IPS-NIHi7 (cell line): ENCODE results near the gene APLF.
A peak's percentile ranks its signal among the peaks of the same experiment; 100 is the strongest.
"Not testable (repeated sequence)": the region's sequence is repeated elsewhere in the genome, so short reads cannot be mapped to it uniquely, and the experiment has no call there.

Experiments
- DNase-seq: peaks from one replicate; pipeline ENCODE4 v3.0.0; 2012; ENCODE audit warnings: mixed read lengths; ENCODE audit errors: extremely low spot score

APLF gene

DNA sequence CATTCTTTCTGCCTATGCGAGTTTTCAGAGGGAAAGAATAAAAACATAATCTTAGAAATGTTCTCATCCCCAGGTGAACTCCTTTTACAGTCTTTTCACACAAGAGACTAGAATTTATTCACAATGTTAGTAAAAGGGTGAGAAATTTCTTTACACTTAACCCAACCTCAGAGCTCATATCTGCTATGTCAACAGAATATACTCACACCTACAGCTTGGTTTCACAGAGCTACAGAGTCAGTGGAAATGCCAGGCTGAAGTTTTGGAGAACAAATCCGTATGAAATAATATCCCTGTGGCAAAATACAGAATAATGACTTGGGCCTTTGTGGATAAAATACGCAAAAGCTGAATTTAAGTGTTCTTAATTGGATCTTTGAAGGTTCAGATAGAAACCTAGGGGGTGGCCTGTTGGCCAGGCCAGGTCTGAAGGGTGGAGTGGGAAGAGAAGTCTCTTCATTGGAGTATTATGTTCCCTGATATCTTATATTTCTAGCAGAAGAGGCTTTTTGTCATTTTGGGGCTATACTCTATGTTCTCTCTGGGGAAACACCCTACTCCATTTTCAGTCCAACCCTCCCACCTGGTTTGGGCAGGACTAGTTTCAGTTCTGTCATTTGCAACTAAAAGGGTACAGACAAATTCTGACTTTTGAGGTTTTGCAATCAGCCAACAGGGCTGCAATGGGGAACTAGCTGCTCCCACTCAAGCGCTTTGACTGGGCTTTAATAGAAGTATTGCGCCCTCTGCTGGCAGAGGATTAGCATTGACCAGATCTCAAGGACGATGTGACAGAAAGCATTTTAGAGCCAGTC is 26.0 kb upstream of the APLF start:
- DNase-seq: peak; percentile 68

DNA sequence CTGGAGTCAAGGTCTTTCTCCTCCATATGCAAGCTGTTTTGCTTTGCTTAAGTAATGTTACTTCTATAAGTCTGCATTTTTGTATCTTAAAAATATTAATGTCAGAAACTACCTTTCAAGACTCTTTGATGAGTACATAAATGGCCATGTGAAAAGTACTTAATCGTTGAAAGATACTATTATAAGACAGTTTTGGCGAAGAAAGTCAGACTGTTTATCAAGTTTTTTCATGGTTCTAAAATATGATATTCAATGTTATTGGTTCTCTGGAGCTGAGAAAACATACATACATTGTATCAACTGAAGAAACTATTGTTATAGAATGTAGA is 25.4 kb upstream of the APLF start:
- DNase-seq: no peak

DNA sequence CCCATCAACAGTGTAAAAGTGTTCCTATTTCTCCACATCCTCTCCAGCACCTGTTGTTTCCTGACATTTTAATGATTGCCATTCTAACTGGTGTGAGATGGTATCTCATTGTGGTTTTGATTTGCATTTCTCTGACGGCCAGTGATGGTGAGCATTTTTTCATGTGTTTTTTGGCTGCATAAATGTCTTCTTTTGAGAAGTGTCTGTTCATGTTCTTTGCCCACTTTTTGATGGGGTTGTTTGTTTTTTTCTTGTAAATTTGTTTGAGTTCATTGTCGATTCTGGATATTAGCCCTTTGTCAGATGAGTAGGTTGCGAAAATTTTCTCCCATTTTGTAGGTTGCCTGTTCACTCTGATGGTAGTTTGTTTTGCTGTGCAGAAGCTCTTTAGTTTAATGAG is 21.0 kb upstream of the APLF start:
- not testable (repeated sequence) for DNase-seq

DNA sequence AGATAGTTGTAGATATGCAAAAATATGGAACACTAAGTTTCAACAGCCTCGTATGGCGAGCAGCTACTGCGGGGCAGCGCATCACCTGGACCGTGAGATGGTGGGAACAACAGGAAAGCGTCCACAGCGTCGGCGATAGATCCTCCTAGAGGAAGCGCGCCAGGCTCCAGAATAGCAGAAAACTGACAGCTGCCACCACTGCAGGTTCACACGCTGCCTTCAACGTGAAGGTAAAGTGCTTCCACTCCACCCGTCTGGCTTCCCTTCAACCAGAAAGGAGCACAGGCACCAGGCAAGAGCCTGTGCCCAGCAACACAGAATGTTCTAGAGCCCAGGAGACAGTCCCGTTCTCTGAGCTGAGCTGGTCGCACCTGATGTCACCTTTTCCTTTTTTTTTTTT is 20.3 kb upstream of the APLF start:
- DNase-seq: no peak

DNA sequence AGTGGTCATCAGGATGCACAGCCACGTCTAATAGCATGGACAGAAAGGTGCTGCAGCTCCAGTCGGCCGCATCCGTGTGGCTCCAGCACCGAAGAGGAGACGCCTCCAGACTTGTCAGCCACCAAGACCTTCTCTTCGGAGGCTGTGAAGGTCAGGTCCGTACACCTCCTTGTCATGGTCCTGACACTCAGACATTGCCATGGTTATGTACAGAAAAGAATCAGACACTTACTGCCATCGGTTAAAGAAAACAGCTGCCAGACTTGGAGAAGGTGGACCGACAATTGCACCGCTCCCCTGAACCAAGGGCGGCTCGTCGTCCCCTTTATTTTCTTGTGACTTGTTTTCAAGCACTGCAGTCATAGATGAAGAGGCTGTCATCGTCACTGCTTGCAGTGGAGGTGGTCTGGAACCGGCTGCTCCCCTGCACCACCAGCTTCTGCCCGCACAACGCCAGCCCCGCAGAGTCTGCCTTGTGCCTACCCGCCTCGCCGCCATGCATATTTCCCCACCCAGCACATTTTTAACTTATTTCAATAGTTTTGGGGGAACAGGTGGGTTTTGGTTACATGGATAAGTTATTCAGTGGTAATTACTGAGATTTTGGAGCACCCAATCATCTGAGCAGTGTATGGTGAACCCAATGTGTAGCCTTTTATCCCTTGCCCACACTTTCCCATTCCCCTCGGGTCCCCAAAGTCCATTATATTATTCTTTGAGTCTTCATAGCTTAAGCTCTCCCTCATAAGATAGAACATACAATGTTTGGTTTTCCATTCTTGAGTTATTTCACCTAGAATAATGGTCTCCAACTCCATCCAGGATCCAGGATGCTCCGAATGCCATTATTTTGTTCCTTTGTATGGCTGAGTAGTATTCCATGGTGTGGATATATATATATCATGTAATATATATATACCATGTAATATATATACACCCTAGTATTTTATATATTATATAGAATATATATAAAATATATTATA is 18.4 kb upstream of the APLF start:
- DNase-seq: no peak

DNA sequence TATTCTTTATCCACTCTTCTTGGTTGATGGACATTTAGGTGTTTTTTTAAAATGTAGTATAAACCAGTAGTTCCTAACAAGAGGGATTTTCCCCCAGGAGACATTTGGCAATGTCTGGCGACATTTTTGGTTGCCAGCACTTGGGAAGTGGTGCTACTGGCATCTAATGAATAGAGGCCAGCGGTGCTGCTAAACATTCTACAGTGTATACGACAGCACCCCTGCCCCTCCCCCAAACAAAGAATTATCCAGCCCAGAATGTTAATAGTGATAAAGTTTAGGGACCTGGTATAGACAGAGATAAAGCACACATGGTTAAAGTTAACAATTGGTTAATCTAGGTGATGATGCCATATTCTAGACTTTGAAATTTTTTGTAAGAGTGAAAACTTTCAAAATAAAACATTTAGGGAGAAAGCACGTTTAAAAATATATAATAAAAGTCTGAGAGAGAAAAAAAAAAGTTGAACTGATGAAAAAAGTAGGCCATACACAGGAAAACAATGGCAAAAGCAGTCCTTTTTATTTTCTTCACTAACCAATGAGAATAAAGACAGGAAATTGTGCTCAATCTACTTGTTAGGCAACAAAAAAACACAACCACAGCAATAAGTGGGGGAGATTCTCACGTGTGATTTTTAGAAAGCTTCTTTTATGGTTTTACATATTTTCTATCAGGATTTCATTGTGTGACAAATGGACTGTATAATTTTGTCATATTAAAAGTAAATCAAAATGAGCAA is 15.1 kb upstream of the APLF start:
- DNase-seq: no peak

DNA sequence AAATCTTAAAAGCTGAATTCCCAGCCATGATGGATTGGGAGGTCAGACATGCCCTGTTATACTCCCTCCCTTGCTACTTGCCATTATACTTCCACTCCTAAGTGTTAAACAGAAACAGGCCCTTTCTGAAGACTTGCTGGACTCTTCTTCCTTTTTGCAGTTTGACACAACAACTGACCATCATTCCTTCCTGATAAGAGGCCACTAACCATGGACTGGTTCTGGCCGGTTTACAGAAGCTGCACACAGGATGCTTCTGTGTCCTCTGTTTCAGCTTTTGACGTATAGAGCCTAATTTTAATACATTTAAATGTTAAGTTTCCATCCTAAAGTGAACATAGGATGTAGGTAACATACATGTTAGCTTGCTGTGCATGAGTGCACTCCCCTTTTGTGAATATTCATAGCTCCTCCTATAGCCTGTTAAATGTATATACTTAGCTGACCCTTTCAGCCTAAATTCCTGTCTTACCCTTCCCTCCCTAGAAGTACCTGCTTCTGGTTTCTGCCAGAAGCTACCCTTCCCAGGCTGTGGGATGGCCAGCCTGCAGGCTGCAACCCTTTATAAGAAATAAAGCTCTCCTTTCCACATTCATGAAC is 13.5 kb upstream of the APLF start:
- DNase-seq: no peak

DNA sequence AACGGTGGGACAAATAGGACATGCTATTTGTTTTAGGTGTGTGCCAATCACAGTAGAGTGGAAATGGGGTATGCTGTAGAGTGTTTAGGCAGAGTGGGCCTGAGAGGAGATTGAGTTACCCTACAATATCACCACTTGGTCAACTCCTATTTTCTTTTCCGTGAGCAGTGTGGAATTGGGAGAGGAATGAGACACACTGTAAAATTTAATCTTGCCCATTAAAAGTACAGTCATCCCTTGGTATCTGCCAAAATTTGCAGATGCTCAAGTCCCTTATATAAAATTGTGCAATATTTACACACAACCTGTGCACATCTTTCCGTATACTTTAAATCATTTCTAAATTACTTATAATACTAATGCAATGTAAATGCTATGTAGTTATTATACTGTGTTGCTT is 12.7 kb upstream of the APLF start:
- DNase-seq: no peak

DNA sequence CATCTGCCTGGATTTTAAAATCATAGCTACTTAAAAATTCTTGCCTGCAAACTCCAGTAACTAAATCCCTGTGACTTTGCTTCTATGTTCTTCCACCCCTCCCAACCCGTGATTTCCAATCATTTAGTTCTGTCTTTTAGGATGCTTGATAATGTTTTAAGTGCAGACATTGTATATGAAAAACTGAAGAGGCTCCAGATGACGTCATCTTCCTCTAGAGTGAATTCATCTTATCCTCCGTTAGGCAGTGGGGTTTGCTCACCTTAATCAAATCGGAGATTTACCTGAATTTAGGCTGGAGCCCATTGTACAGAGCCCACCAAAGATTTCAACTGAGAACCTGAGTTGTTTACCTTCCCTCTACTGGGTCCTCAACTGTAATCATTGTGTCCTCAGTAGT is 11.2 kb upstream of the APLF start:
- no peak for DNase-seq

DNA sequence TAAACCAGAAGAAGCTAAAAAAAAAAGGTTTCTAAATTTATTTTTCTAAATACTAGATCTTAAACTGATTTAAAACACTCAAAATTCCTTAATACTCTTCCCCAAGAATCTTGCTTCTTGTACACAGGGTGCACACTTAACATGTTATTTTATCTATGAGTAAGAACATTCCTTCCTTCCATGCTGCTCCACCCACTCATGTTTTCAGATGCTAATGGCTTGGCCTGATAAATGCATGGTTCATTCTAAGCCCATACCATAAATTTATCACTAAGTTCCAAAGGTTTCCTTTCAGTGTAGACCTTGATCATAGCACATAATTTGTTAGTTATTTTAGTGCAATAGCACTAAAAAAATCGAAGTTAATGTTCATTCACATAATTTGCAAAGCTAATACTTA is 8.4 kb upstream of the APLF start:
- DNase-seq: no peak

DNA sequence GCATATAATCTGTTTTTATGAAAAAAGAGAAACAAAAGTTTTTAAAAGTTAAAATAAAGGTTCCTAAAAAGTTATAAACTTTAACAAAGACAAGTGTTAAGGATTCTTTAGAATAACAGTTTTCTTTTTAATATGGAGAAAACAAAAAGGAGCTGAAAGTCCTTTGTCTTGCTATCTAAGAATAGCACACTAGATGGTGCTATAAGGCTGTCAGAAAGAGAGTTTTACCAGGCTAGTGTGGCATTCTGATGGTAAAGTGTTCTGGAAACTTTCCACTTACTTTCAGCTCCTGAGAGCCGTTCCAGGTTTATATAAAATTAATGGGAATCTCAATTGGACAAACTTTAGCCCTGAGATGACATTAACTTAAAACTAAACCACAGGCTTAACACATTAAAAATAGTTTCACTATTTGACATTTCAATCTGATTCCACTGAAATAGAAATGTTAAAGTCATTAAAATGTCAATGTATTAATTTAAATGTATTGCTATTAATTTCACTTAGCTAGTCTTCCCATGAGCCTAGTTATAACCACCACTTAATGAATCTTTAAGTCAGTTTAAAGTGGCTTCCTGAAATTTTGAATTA is 4.0 kb upstream of the APLF start:
- DNase-seq: peak; percentile 29

DNA sequence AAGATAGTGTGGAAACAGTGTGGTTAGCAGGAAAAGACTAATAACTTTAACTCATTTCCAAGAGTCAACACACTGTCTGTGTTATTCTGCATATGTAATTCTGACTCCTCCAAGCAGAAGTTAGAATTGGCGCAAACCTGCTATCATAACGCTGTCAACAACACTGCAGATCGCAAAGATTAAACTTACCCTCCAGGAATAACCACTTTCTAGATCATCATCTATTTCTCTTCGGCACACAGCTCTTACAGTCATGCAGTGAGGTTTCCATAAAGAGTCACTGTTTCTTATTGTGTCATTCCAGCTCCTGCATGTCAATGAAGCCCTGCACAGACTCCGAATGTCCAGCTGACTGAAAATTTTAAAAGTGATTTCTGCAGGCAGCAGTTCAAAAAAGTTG is 2.7 kb upstream of the APLF start:
- no peak for DNase-seq

DNA sequence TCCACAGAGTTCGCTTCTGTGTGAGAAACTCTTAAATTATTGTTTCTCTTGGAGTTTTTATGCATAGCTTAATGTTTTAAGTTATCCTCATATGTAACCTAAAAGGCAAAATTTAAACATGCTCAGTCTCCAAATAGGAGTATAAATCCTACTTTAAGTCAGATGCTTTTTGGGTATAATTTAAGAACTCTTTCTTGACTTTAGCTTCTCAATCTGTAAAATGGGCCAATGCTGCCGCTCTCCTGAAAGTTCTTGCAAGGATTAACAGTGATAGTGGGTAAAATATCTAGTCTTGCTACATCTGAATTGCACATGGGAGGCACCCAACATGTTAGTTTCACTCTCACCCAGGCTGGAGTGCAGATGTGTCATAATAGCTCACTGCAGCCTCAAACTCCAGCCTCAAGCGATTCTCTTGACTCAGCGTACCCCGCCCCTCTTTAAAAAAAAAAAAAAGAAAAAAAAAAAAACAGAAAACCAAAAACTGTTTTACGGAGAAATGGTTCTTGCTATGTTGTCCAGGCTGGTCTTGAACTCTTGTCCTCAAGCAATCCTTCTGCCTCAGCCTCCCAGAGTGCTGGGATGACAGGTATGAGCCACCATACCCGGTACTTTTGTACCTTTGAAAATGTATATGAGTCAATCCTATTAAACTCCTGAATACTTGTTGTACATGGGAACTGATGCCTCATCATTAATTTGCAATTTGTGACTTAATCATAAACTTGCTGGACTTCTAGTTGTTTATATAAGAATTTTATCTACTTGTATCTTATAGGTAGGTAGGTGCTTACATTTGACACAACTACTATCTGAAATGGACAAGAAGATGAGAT is 2.1 kb upstream of the APLF start:
- DNase-seq: no peak

DNA sequence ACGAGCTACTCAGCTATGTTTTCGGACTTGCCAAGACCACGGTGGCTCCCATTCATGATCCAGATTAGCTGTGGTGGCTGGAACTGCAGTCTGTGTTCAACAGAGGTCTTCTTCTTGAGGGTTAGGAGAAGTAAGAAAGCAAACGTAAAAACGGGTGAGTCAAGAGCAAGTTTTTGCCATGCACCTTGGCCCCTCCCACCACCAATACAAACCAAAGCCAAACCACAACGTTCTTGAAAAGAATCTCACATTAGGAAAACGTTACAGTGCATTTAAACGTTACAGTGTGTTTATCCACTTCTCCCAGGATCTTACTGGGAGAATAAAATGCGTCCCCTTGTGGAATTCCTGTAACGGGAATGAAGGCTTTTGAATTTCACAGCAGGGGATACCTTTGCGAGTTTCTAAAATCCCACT is 1.0 kb upstream of the APLF start:
- no peak for DNase-seq

DNA sequence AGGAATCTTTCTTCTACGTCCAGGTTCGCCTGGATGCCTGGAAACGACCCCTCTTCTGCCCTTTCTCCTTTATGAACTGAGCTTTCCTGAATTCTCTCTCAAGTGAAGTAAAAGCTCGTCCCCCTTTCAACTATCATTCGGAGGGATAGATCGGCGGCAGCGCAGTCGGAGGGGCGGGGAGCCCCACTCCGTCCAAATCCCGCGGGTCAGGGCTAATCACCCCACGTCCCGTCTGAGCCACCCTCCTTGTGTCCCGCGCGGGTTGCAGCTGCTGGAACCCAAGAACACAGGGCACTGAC is 658 bp upstream of the APLF start:
- DNase-seq: no peak

DNA sequence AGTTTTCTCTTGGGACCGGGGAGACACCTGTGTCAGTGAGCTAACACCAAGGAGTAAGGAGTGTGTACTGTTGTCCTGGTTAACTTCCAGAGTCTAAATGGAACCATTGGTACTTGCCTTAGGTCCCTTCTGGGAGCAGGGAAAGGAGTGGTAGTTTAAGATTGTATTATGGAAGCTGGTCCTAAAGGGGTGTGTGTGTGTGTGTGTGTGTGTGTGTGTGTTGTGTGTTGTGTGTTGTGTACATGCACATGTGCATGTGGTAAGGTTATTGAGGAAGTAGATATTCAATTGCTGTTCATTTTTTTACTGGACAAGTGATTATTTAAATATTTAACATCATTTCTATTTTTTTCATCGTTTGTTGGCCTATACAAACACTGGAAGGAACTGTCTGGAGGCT is 1.4 kb downstream of the APLF start:
- no peak for DNase-seq

DNA sequence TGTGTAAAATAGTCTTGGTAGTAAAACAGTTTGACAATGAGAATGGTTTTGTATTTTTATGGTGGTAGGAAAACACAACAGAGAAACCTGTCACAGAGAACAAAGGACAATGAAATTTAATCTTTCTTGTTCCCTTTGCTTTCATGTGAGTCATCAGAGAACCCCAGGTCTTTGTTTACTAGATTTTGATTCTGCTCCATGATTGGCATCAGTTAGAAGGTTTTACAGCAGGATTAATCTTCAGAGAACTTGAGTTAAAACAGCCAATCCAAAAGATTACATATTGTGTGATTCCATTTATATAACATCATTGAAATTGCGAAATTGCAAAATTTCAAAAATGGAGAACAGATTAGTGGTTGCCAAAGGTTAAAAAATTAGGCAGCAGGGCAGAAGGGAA is 2.5 kb downstream of the APLF start:
- no peak for DNase-seq

DNA sequence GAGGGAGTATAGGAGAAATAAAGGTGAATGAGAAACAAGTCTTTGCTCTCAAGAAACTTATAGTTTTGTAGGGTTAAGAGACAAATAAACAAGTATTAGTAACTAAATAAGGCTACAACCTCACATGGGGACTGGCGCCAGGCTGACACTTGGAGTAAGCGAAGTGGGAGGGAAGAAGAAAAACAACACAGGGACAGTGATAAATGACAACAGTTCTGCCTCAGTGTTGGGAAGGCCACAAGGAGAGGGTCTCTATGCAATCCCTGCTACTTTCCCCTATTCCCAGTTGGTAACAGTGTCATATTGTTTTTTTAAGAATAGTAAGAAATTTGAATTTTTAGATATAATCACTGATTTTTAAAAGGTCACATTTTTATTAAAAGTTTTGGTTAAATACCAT is 4.0 kb downstream of the APLF start:
- no peak for DNase-seq

DNA sequence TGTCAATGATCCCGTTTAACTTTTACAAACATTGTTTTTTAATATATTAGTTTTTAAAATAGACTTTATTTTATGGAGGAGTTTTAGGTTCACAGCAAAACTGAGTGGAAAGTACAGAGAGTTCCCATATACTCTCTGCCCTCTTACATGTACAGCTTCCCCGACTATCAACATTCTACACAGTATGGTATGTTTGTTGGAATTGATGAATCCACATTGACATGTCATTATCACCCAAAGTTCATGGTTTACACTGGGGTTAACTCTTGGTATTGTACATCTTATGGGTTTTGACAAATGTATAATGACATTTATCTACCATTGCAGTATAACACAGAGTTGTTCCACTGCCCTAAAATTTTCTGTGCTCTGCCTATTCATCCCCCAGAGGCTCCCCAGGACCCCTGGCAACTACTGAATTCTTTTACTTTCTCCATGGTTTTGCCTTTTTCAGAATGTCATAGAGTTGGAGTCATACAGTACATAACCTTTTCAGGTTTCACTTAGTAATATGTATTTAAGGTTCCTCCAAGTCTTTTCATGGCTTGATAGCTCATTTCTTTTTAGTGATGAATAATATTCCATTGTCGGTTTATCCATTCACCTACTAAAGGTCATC is 5.5 kb downstream of the APLF start:
- no peak for DNase-seq

DNA sequence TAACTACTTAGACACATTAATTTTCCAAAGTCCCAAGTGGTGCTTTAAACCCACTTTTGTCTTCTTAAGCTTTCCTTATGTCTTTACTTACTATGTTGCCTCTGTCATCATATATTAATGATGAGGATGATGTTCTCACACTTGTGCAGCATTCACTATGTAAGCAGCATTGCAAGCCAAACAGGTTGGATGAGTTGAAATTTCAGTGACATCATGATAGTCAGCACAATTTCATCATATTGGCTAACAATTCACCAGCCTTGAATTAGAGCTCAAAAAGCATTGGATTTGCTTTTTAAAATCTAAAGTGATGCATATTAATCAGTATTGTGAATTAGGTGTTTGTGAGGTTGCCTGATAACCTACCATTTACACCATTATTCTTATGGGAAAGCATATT is 7.7 kb downstream of the APLF start:
- no peak for DNase-seq
